HCT116 (cell line): ENCODE data around the gene DOK1. TPM values are rescaled to one million over a fixed set of nuclear protein-coding genes. Genes with fewer than 3 reads are reported as not detected.

Source experiments
- ATAC-seq: fragments of 200-7000 bp; cut with Tn5 transposase; 2 replicates; pipeline ENCODE4 v1.9.1; 2020; ENCODE audit warnings: mild to moderate bottlenecking, moderate library complexity
- BruUV-seq: library from RNA; stranded (reverse); fragments of 400-500 nt; replicated peaks from 2 replicates; lab custom pipeline; 2021; lab: Mats Ljungman, UMichigan
- CTCF ChIA-PET: fragments of 300-600 bp; sonication (Branson Sonifier 250); formaldehyde crosslinking; loops from one replicate; lab custom pipeline; 2021; ENCODE audit warnings: antibody characterized with exemption; lab: Charles Lee
- POLR2A ChIA-PET: fragments of 300-600, 350-600 bp; sonication (Branson Sonifier 250); formaldehyde crosslinking; loops from one replicate; lab custom pipeline; 2021; ENCODE audit warnings: antibody characterized with exemption; lab: Charles Lee
- RAD21 ChIA-PET, 2 experiments: fragments of 300-600 bp; sonication (Branson Sonifier 250); formaldehyde crosslinking; loops; one replicate each; lab custom pipeline; 2023; ENCODE audit warnings: low total read pairs in 2 of 2; ENCODE audit not compliant: uncharacterized antibody in 2 of 2, unreplicated experiment in 2 of 2, low non-redundant PET in 1 of 2; lab: Charles Lee
- DNase-seq: peaks from one replicate; pipeline ENCODE4 v3.0.0-alpha.2; 2010; ENCODE audit warnings: low read depth, low spot score
- H2AFZ ChIP-seq: fragments of 200-600 bp; shearing (Covaris generic), sonication (generic); 2 replicates; pipeline ENCODE4 v1.6.1; 2017; ENCODE audit warnings: low read depth, mixed run types, mixed read lengths, antibody characterized with exemption, low read length; ENCODE audit not compliant: poor library complexity, severe bottlenecking
- H3K27ac ChIP-seq: 2 replicates; pipeline ENCODE4 v1.5.1; 2012; ENCODE audit warnings: low read depth, low read length
- H3K27me3 ChIP-seq: fragments of 200-600 bp; sonication (generic); 2 replicates; pipeline ENCODE4 v1.6.1; 2016; ENCODE audit warnings: mixed run types, low read length, mixed read lengths; ENCODE audit not compliant: insufficient read depth
- H3K36me3 ChIP-seq, 2 experiments: fragments of 200-500 bp in 1 of 2; fragments of 200-600 bp in 1 of 2; sonication (Bioruptor generic) in 1 of 2; sonication (generic) in 1 of 2; 2 replicates each; pipeline versions ENCODE4 v1.5.1 to v1.6.1; 2014 to 2016; ENCODE audit warnings: low read length in 2 of 2, inconsistent platforms in 1 of 2, mixed read lengths in 1 of 2, mixed run types in 1 of 2; ENCODE audit not compliant: insufficient read depth in 2 of 2, control insufficient read depth in 1 of 2
- H3K4me1 ChIP-seq, 2 experiments: fragments of 200-600 bp in 1 of 2; sonication (generic) in 1 of 2; 2 replicates each; pipeline versions ENCODE4 v1.5.1 to v1.6.1; 2012 to 2017; ENCODE audit warnings: low read length in 2 of 2, inconsistent platforms in 1 of 2, mild to moderate bottlenecking in 1 of 2, mixed read lengths in 1 of 2, mixed run types in 1 of 2, moderate library complexity in 1 of 2; ENCODE audit not compliant: insufficient read depth in 2 of 2, control insufficient read depth in 1 of 2
- H3K4me2 ChIP-seq: fragments of 200-600 bp; sonication (generic); 2 replicates; pipeline ENCODE4 v1.6.1; 2017; ENCODE audit warnings: mixed run types, low read length, mixed read lengths
- H3K4me3 ChIP-seq, 2 experiments: fragments of 200-600 bp in 1 of 2; sonication (generic) in 1 of 2; replicated peaks in 1 of 2; 2 replicates each; pipeline ENCODE4 v1.5.1; 2011 to 2016; ENCODE audit warnings: low read length in 2 of 2, control low read depth in 1 of 2, low read depth in 1 of 2, mild to moderate bottlenecking in 1 of 2, mixed read lengths in 1 of 2, mixed run types in 1 of 2
- H3K79me2 ChIP-seq: fragments of 200-600 bp; sonication (generic); 2 replicates; pipeline ENCODE4 v1.6.1; 2017; ENCODE audit warnings: mild to moderate bottlenecking, mixed run types, low read length, moderate library complexity, mixed read lengths; ENCODE audit not compliant: insufficient read depth
- H3K9ac ChIP-seq: fragments of 200-600 bp; sonication (generic); 2 replicates; pipeline ENCODE4 v1.6.1; 2016; ENCODE audit warnings: low read length, mixed read lengths
- H3K9me2 ChIP-seq: fragments of 200-600 bp; sonication (generic), shearing (Covaris generic); 2 replicates; pipeline ENCODE4 v1.6.1; 2017; ENCODE audit warnings: mixed run types, mild to moderate bottlenecking, moderate library complexity; ENCODE audit not compliant: insufficient read depth
- H3K9me3 ChIP-seq, 2 experiments: fragments of 200-500 bp in 1 of 2; fragments of 200-600 bp in 1 of 2; sonication (Bioruptor generic) in 1 of 2; sonication (generic) in 1 of 2; 2 replicates each; pipeline ENCODE4 v1.6.1; 2014 to 2017; ENCODE audit warnings: low read length in 2 of 2, mixed read lengths in 2 of 2, inconsistent platforms in 1 of 2, low read depth in 1 of 2, mild to moderate bottlenecking in 1 of 2, mixed run types in 1 of 2, moderate library complexity in 1 of 2; ENCODE audit not compliant: control insufficient read depth in 1 of 2, insufficient read depth in 1 of 2
- H4K20me1 ChIP-seq: fragments of 200-600 bp; sonication (generic), shearing (Covaris generic); 2 replicates; pipeline ENCODE4 v1.6.1; 2017; ENCODE audit warnings: mixed run types, mild to moderate bottlenecking, moderate library complexity; ENCODE audit not compliant: insufficient read depth
- CBX3 ChIP-seq: IDR thresholded peaks from 2 replicates; pipeline ENCODE4 v1.6.1; 2012; ENCODE audit warnings: low read depth
- CEBPB ChIP-seq: IDR thresholded peaks from 2 replicates; pipeline ENCODE4 v1.6.1; 2012; ENCODE audit warnings: low read depth
- EGR1 ChIP-seq: IDR thresholded peaks from 2 replicates; pipeline ENCODE4 v1.6.1; 2012; ENCODE audit warnings: low read depth
- EZH2 ChIP-seq: fragments of 200-600 bp; sonication (generic); IDR thresholded peaks from 2 replicates; pipeline ENCODE4 v1.6.1; 2017; ENCODE audit warnings: antibody characterized with exemption, mixed run types
- FOSL1 ChIP-seq: IDR thresholded peaks from 2 replicates; pipeline ENCODE4 v1.6.1; 2012; ENCODE audit warnings: low read depth
- JUND ChIP-seq: IDR thresholded peaks from 2 replicates; pipeline ENCODE4 v1.6.1; 2012
- MAX ChIP-seq: IDR thresholded peaks from 2 replicates; pipeline ENCODE4 v1.6.1; 2012
- POLR2A ChIP-seq: IDR thresholded peaks from 2 replicates; pipeline ENCODE4 v1.7.0; 2011; ENCODE audit warnings: borderline replicate concordance; ENCODE audit not compliant: insufficient read depth, insufficient read length; ENCODE audit errors: extremely low read depth
- POLR2AphosphoS5 ChIP-seq: IDR thresholded peaks from 2 replicates; pipeline ENCODE4 v1.6.1; 2011; ENCODE audit warnings: mild to moderate bottlenecking, low read depth, low read length, moderate library complexity
- RAD21 ChIP-seq: IDR thresholded peaks from 2 replicates; pipeline ENCODE4 v1.6.1; 2012; ENCODE audit warnings: low read depth, mild to moderate bottlenecking
- SIN3A ChIP-seq: IDR thresholded peaks from 2 replicates; pipeline ENCODE4 v1.6.1; 2012; ENCODE audit warnings: low read depth
- SP1 ChIP-seq: IDR thresholded peaks from 2 replicates; pipeline ENCODE4 v1.6.1; 2012; ENCODE audit warnings: low read depth
- TCF7L2 ChIP-seq: IDR thresholded peaks from 2 replicates; pipeline ENCODE4 v1.7.0; 2011; ENCODE audit warnings: borderline replicate concordance, inconsistent platforms; ENCODE audit not compliant: insufficient read depth, insufficient read length; ENCODE audit errors: extremely low read depth
- YY1 ChIP-seq: IDR thresholded peaks from 2 replicates; pipeline ENCODE4 v1.6.1; 2011; ENCODE audit warnings: low read length, low read depth, moderate library complexity, mild to moderate bottlenecking; ENCODE audit not compliant: insufficient replicate concordance; ENCODE audit errors: extremely low read depth
- ZBTB33 ChIP-seq: IDR thresholded peaks from 2 replicates; pipeline ENCODE4 v1.6.1; 2011; ENCODE audit warnings: mild to moderate bottlenecking, low read length, moderate library complexity; ENCODE audit not compliant: insufficient replicate concordance; ENCODE audit errors: extremely low read depth
- ZFX ChIP-seq: fragments of 450-650 bp; IDR thresholded peaks from 2 replicates; pipeline ENCODE4 v1.6.1; 2017
- ZNF274 ChIP-seq: fragments of 200-500 bp; sonication (Bioruptor generic); IDR thresholded peaks from 2 replicates; pipeline ENCODE4 v1.6.1; 2014; ENCODE audit warnings: mild to moderate bottlenecking, low read depth, low read length, inconsistent platforms
- intact Hi-C: fragments of 100-400 bp; cut with micrococcal nuclease; formaldehyde crosslinking; loops from 2 replicates; pipeline ENCODE4 v1.10.0; 2022
- total RNA-seq: library from RNA; stranded (reverse); gene quantifications from one replicate; pipeline ENCODE4 v1.2.1, GENCODE V29; 2021; ENCODE audit not compliant: unreplicated experiment
- TF ChIP-seq, protein P1 (sequence below): IDR thresholded peaks from 2 replicates; pipeline ENCODE4 v1.6.1; 2012; ENCODE audit warnings: low read depth
- TF ChIP-seq, protein P2 (sequence below): IDR thresholded peaks from 2 replicates; pipeline ENCODE4 v1.6.1; 2012

Gene DOK1
- total RNA-seq, 1 experiment from 2014 or later: 18.8 TPM

- H3K27ac ChIP-seq: no peak overlapping the region
- ATAC-seq: no peak
- H3K27me3 ChIP-seq: no peaks in the 10 kb centered on the region
- no peak overlapping the region for H3K4me2 ChIP-seq
- H3K4me3 ChIP-seq: no peak overlapping the region
- no peaks in the 10 kb centered on the region for H4K20me1 ChIP-seq
- TF ChIP-seq YY1 (no peak), SP1 (no peak), JUND (no peak), SIN3A (no peak), POLR2A (no peak), POLR2AphosphoS5 (no peak), CEBPB (no peak), TCF7L2 (no peak), ZFX (no peak), ZNF274 (no peak), CBX3 (no peak), EGR1 (no peak), RAD21 (no peak), EZH2 (no peak), FOSL1 (no peak), ZBTB33 (no peak), MAX (no peak)
- TF ChIP-seq, protein P1, sequence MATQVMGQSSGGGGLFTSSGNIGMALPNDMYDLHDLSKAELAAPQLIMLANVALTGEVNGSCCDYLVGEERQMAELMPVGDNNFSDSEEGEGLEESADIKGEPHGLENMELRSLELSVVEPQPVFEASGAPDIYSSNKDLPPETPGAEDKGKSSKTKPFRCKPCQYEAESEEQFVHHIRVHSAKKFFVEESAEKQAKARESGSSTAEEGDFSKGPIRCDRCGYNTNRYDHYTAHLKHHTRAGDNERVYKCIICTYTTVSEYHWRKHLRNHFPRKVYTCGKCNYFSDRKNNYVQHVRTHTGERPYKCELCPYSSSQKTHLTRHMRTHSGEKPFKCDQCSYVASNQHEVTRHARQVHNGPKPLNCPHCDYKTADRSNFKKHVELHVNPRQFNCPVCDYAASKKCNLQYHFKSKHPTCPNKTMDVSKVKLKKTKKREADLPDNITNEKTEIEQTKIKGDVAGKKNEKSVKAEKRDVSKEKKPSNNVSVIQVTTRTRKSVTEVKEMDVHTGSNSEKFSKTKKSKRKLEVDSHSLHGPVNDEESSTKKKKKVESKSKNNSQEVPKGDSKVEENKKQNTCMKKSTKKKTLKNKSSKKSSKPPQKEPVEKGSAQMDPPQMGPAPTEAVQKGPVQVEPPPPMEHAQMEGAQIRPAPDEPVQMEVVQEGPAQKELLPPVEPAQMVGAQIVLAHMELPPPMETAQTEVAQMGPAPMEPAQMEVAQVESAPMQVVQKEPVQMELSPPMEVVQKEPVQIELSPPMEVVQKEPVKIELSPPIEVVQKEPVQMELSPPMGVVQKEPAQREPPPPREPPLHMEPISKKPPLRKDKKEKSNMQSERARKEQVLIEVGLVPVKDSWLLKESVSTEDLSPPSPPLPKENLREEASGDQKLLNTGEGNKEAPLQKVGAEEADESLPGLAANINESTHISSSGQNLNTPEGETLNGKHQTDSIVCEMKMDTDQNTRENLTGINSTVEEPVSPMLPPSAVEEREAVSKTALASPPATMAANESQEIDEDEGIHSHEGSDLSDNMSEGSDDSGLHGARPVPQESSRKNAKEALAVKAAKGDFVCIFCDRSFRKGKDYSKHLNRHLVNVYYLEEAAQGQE: no peak
- TF ChIP-seq, protein P2, sequence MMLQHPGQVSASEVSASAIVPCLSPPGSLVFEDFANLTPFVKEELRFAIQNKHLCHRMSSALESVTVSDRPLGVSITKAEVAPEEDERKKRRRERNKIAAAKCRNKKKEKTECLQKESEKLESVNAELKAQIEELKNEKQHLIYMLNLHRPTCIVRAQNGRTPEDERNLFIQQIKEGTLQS: no peak
- TF ChIP-seq, all 23 proteins: peak for 0
- ChIA-PET CTCF (no interaction called here), POLR2A (no interaction called here), RAD21 (no interaction called here)
- Histone ChIP-seq H3K4me1 (peaks cover 8 to 19% of the 10 kb centered on the region in 2 experiments; a peak in 3 of 4 replicates), H3K9ac (no peak overlapping the region), H2AFZ (no peak overlapping the region), H3K9me3 (no peaks in the 10 kb centered on the region), H3K79me2 (peaks cover 34% of the 10 kb centered on the region), H3K36me3 (peaks cover 18 to 27% of the 10 kb centered on the region in 2 experiments), H3K9me2 (no peaks in the 10 kb centered on the region)
- DNase-seq: no peak
- intact Hi-C loops: no loop called here
- BruUV-seq: no TSS peak
These were observed 29.4 kb upstream of the DOK1 start for GRCh38 chr2:74524955-74525716.
